HG03196 (cell line): Measurements from ENCODE around the gene CACNB4.

ENCODE experiments used
- ATAC-seq: cut with Tn5 transposase; IDR thresholded peaks from one replicate; pipeline ENCODE4 v1.9.1; 2021; ENCODE audit not compliant: unreplicated experiment

CACNB4 gene

GRCh38 chr2:151977631-151978030 lies 121.2 kb downstream of the CACNB4 start:
- ATAC-seq: no peak

GRCh38 chr2:151976945-151977353 lies 121.9 kb downstream of the CACNB4 start:
- peak; percentile 62 for ATAC-seq

DNA sequence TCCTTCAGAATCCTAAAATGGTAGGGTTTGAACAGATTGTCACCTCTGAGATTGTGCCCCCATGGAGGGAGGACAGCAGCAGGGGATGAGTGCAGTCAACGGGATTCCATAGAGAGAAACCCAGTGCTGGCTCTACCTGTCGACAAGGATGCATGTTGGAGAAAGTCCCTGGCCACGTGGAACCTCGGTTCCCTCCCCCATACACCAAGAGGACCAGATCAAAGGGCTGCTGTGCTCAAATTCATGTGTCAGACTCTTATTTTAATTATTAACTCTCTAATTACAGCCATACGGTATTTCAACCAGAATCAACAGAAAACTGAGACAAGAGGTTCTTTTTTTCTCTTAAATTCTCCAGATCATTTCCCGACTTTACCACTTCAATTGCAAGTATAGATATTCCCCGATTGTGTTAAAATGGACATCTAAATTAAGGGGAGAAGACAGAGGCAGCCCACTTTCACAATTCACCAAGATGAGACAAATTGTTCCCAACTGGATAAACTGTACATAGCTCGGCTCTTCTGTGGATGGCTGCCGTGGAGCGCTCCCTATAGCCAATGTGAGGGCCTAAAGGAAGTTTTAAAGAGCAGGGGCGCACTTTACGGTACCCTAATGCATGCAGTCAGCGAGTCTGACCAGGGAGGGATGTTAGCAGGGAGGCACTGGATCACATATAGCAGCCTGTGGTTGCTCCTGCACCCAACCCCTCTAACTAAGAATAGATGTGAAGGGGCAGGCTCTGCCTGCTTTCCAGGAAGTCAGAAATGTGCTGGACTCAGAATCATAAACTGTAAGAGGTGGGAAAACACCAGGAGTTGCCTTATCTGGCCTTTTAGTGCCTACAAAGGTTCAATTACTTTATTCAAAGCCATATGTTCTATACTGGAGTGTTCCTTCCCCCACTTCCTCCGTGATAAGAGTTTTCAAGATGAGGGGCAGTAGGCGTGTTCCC lies 123.1 kb downstream of the CACNB4 start:
- no peak for ATAC-seq

- no peak for ATAC-seq
Observed at GRCh38 chr2:151974988-151975387, 123.9 kb downstream of the CACNB4 start.

GRCh38 chr2:151973901-151974199 lies 125.0 kb downstream of the CACNB4 start:
- no peak for ATAC-seq

GRCh38 chr2:151973013-151973900 lies 125.6 kb downstream of the CACNB4 start:
- no peak for ATAC-seq

DNA sequence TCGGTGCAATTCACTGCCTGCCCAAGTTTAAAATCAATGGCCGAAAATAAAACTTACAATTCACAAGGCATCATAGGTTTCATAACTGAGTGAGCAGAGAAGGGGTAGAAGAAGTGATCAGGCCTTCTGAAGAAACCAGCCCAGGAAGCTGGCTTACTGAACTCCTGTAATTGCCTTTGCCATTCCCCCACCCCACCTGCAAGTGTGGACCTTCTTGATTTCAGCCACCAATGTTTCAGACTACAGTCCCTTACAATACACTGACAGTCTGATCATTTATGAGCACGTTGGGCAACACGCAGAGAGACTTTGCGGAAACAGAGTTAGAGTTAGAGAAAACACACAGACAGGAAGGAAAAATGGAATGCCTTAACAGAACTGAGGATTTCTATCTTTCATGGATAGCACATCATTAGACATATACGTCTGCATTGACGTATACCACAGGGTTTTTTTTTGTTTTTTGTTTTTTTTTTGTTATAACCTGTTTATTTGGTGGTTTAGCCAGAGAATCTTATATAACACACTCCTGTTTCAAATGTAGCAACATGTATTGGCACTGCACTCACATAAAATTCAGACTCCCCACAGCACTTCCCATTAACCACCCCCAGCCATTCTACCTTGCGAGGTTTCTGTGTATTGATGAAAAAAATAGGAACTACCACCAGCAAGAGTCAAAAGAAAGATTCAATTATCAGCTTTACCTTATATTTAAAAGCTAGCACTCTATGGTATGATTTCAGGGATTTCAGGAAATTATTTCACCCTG lies 126.4 kb downstream of the CACNB4 start:
- ATAC-seq: no peak

DNA sequence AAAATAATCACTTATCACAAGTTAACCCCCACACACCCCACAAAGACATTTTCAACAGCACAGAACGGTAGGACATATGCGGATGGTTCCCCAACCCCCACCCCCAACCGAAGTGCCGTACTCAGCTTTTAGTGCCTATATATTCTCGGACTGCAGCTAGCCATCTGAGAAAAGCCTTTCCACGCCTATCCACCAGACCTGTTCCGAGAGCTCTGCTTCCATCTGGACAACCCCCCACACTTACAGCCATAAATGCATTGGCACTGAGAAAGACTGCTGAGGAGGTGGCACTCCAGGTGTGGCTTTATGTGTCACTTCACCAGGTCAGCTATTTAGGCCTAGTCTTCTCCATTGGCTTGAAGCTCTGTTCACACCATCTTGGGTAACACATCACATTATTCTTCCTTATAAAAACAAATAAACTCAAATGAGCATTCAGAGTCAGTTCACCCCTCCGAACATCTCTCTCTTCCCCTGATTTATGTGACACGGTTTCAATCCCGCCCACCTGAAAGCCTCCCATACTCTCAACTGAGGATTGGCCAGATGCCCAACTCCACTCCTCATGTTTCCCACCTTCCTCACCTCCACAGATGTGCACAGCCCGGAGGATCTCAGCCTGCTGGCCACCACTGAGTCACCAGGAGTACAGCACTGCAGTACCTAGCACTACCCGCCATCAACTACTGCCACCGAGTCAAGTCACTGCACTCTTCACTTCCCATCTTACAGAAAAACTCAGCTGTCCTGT lies 127.4 kb downstream of the CACNB4 start:
- no peak for ATAC-seq

- no peak for ATAC-seq
Observed at GRCh38 chr2:151968770-151969470, 129.9 kb downstream of the CACNB4 start.

DNA sequence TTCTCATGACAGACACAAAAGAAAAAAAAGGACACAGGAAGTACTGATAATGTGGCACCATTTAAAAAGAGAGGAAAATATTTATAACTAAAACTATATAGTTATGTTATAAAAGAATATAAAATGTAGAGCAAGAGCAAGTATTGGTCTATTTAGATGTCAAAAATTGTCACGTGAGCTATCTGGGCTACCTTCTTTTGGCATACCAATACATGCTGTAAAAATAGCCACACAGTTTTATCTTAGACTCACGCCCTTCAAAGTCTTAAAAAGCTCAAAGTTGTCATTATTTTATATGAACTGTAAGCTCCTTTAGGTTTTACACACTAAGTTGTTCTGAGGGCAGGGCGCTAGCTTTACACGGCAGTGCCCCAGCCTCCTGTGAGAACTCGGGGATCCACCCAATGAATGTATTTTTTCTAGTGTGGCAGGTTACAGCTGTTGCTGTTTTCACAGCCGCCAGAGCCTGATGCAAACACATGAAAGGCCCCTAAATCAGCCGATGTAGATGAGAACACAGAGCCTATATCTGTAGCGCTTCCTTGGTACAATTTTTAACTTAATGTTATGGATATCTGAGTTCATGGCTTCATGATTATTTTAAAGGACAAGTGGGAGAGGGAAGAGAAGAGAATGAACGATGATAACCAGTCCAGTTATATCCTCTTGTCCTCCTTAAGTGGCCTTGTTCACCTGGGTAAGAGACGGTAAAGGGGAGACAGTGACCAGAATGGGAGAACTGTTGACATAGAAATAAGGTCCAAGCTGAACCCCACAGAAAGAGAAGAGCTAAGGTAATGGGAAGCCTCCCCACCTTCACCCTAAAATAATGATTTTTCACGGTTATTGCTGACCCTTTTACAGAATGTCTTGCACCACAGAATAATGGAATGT lies 130.8 kb downstream of the CACNB4 start:
- no peak for ATAC-seq

- ATAC-seq: no peak
Observed at GRCh38 chr2:151965884-151966283, 133.0 kb downstream of the CACNB4 start.

DNA sequence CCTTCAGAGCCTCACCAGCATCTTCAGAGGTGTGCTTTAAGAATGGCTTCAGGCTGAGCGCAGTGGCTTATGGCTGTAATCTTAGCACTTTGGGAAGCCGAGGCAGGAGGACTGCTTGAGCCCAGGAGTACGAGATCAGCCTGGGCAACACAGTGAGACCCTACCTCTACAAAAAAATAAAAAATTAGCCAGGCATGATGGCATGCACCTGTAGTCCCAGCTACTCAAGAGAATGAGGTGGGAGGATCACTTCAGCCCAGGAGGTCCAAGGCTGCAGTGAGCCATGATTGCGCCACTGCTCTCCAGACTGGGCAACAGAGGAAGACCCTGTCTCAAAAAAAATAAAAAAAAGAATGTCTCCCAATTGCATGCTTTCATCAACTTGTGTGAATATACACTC lies 137.3 kb downstream of the CACNB4 start:
- ATAC-seq: no peak

DNA sequence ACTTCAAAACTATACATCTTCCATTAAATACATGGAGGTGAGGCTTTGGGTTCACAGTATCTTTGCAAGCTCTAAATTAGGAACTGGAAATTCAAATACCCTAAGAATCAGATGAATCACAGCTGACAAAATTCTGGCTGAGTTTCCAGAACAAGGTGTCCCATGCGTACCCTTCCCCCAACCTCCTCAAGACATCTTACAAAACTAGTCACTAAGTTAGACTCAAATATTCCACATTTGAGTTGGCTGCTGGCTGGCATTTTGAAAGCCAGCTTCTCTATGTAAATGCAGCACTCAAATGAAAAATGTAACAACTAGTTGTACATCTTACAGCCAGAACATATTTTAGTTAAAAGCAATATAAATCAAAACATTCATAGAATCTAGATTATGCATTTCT lies 139.6 kb downstream of the CACNB4 start:
- no peak for ATAC-seq

- no peak for ATAC-seq
Observed at GRCh38 chr2:151953467-151953866, 145.4 kb downstream of the CACNB4 start.

DNA sequence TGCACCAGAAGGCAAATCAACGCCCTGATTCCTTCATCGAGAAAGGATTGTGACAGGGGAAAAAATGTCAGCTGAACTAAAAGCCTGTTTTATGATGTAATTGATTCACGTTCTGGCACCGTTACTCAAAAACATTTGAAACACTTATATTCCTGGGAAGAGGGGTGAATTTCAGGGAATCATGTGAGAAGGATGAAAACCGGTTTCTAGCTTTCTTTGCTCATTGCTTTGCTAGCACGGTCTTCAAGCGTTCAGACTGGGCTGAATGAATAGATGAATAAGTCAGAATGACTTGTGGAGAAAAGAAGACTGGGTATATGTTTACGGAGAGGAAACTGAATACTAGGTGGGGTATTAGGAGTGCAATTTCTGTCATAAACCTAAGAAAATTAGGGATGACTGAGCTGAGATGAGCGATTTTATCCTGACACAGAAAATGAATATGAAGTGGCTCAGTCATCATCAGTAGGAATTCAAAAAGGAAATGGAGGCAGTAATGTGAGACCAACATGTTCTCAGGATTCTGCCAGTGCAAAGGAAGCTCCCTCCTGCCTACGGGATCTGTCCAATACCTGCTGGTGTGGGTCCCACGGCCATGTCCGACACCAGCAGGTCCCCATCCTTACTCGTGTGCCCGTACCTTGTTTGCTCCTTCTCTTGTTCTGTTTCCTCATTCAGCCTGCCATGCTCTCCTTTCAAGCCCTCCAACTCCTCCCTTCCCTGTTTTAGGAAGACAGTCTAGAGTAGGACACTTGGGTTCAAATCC lies 146.0 kb downstream of the CACNB4 start:
- no peak for ATAC-seq

DNA sequence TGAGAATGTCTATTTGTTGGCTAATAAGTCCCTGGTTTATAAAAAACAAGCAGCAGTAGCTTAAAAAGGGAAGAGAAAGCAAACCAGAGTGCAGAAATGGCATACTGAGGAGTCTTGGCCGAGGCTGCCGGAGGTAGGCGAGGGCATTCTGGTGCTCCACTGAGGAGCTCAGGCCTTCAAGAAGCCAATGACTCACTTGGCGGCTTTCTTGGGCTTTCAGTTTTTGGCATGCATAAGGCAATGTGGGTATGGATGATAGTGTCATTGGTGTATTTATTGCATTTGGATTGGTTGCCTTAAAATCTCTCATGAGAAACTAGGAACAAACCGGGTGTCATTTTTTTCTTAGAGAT lies 151.1 kb downstream of the CACNB4 start:
- ATAC-seq: no peak

GRCh38 chr2:151946899-151947812 lies 151.7 kb downstream of the CACNB4 start:
- peak; percentile 65 for ATAC-seq
